ENCODE results near the gene BRI3.

The BRI3 gene

GRCh38 chr7:98254516-98254915 is 27.0 kb upstream of the BRI3 start:
- DNase-seq = no peak

- DNase-seq = no peak
These were observed 26.4 kb upstream of the BRI3 start for GRCh38 chr7:98254951-98255610.

GRCh38 chr7:98256431-98256830 is 25.1 kb upstream of the BRI3 start:
- DNase-seq = peak; percentile 87

- DNase-seq = no peak
These were observed 23.8 kb upstream of the BRI3 start for GRCh38 chr7:98257701-98258100.

- no peak for DNase-seq
These were observed 15.6 kb upstream of the BRI3 start for GRCh38 chr7:98265841-98266271.

- DNase-seq = no peak
These were observed 14.6 kb upstream of the BRI3 start for GRCh38 chr7:98266840-98267239.

- no peak for DNase-seq
These were observed 14.2 kb upstream of the BRI3 start for GRCh38 chr7:98267303-98267702.

GRCh38 chr7:98276241-98276761 is 5.2 kb upstream of the BRI3 start:
- no peak for DNase-seq

- no peak for DNase-seq
These were observed 3.1 kb upstream of the BRI3 start for GRCh38 chr7:98278408-98278807.

GRCh38 chr7:98278936-98279335 is 2.5 kb upstream of the BRI3 start:
- no peak for DNase-seq

GRCh38 chr7:98280296-98280695 is 1.2 kb upstream of the BRI3 start:
- no peak for DNase-seq

- no peak for DNase-seq
These were observed 496 bp downstream of the BRI3 start for GRCh38 chr7:98281757-98282606.

GRCh38 chr7:98282703-98283102 is 1.2 kb downstream of the BRI3 start:
- DNase-seq = no peak

GRCh38 chr7:98283127-98283886 is 1.8 kb downstream of the BRI3 start:
- no peak for DNase-seq

GRCh38 chr7:98283887-98284222 is 2.4 kb downstream of the BRI3 start:
- DNase-seq = no peak

- no peak for DNase-seq
These were observed 3.0 kb downstream of the BRI3 start for GRCh38 chr7:98284335-98285036.

GRCh38 chr7:98285157-98286092 is 3.9 kb downstream of the BRI3 start:
- DNase-seq = no peak

GRCh38 chr7:98286093-98286539 is 4.6 kb downstream of the BRI3 start:
- DNase-seq = no peak

GRCh38 chr7:98286701-98287485 is 5.4 kb downstream of the BRI3 start:
- no peak for DNase-seq

GRCh38 chr7:98287486-98287959 is 6.0 kb downstream of the BRI3 start:
- DNase-seq = peak; percentile 15
